Muscle of arm (tissue), 12 donors: ENCODE data around the gene KSR1. TPM values are rescaled to one million over a fixed set of nuclear protein-coding genes. Genes with fewer than 3 reads are reported as not detected.
"Not testable (repeated sequence)": the region's sequence is repeated elsewhere in the genome, so short reads cannot be mapped to it uniquely, and the experiment has no call there.

Experiments
- DNase-seq: peaks from one replicate; pipeline ENCODE4 v3.0.0-alpha.2; 2013
- polyA plus RNA-seq, 12 donors: library from polyadenylated mRNA; unstranded; fragments of 120-200 nt; gene quantifications; one replicate each; pipeline ENCODE4 v1.2.1, GENCODE V29; 2013; ENCODE audit not compliant: insufficient read length in 12 of 12

Gene KSR1
- polyA plus RNA-seq, 12 donors, result 61.7 to 121 (median 95.5) TPM; not detected in 1

DNA sequence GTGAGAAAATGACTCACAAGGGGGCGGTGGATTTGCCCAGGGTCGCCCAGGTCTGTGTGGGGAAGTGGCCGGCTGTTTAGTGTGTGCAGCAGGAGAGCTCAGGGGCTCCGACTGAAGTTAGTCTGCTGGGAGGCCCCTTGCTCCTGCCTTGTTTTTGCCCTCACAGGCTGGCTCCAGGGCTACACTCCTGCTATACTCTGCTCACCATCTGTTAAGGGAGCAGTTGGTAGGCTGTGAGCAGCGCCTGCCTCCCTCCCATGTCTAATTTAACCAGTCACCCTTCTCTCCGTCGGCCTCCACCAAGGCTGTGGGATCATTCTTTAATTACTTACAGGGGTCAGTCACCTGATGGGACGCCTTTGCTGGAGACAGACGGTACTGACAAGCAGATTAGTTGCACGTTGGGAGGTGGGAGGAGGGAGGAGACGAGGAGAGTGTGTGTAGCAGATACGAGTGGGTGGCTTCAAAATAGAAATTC, 35.5 kb downstream of the KSR1 start:
- DNase-seq, result no peak

DNA sequence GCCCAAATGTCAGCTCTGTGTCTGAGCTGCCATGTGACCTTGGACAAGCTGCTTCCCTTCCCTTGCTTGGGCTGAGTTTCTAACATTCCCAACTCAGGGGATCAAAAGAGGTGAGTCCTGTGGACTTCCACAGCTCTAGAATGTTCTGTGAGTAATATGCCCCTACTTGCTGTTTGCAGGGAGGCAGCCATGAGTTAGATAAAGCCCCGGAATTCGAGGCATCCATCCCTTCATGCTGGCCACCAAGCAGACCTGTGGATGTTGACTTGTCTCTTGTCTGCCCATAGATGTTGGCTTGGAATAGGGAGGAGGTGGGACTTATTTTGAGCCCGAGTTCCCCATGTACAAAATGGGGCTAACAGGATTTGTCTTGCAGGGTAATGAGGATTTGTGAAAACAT, 36.2 kb downstream of the KSR1 start:
- DNase-seq, result no peak

- DNase-seq, result no peak
Observed at GRCh38 chr17:27493088-27493487, 36.8 kb downstream of the KSR1 start.

GRCh38 chr17:27494192-27495091, 38.2 kb downstream of the KSR1 start:
- peak; percentile 45 for DNase-seq

DNA sequence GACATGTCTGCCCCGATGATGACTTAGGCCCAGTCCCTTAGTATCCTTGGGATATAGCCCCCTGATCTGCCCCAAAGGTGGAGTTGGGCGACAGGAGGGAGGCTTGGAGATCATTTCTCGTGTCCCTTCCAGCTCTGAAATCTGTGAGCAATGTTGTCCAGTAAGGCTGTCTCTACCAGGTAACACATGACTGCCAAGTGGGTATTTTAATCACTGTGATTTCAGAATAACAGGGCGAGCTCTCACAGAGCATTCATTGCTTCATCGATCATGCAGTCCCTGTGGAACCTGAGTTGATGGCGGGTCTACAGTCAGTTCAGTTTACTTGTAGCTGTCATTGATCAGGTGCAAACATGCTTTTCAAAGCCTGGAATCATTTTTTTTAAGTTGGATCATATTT, 39.2 kb downstream of the KSR1 start:
- no peak for DNase-seq

DNA sequence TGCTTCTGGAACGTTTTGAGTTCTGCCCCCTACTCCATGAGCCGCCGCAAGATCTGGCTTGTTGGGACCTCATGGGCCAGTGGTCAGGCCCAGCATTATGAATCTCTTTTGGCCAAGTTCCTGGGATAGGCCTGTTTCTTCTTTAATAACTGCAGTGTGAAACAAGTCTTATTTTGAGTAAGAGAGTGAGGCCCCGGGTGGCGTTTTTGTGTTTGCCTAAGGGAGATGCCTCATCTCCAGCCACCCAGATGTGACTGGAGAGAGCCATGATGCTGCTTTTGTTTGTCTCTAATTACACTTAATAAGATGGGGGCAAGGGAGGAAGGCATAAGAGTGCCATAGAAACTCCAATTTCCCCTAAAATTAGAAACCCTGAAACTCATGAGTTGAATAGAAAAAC, 39.8 kb downstream of the KSR1 start:
- no peak for DNase-seq

- DNase-seq, result no peak
Observed at GRCh38 chr17:27496437-27496943, 40.2 kb downstream of the KSR1 start.

DNA sequence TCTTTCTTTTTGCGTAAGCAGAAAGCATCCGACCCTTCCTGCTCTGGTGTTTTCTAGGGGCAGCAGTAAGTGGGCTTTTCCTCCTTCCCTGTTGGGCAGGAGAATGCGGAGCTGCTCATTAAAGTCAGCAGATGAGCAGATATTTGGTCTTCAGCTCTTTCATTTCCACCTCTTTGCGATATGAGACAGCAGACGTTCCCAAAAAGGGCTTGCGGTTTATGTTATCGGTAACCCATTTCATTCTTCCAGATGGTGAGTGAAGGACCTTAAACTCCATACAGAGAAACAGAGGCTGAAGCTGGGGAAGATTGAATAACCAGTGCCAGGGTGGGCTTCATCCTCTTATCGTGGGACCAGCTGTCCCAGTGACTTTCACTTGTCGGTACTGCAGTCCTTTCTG, 40.7 kb downstream of the KSR1 start:
- no peak for DNase-seq

- DNase-seq, result no peak
Observed at GRCh38 chr17:27497696-27498095, 41.4 kb downstream of the KSR1 start.

- DNase-seq, result no peak
Observed at GRCh38 chr17:27498615-27499309, 42.5 kb downstream of the KSR1 start.

DNA sequence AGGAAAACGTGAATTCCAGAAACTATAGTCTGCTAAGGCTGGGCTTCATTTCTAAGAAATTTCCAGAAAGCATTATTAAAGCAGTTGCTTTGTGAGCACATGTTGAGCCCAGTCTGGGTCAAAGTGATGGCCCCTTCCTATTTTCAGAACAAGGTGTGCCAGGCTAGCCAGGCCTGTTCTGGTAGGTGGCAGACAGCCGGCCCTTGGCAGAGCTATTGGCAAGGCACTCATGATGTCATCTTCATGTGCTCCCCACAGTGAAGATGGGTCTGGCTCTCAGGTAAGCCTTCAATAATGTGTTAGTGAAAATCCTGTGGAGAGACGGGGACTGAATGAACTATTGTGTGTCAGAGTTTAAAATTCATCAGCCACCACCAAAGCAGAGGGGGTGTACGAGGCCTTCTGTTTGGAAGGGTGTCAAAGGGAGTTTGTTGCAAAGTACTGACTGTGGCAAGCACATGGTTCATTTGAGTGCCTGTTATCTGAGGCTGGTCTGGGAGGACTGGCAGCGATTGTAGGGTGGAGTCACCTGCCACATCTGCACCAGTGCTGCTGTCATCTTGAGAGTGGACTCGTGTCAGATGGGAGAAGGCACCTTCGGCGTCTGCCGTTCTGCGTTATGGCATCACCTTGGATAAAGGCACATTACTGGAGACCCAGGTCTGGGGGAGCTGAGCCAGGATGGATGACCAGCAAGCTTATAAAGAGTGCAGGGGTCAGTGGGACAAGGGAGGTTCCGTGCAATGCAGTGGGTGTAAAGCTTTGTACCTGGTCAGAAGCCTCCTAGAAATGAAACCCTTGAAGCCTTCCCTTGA, 43.4 kb downstream of the KSR1 start:
- no peak for DNase-seq

DNA sequence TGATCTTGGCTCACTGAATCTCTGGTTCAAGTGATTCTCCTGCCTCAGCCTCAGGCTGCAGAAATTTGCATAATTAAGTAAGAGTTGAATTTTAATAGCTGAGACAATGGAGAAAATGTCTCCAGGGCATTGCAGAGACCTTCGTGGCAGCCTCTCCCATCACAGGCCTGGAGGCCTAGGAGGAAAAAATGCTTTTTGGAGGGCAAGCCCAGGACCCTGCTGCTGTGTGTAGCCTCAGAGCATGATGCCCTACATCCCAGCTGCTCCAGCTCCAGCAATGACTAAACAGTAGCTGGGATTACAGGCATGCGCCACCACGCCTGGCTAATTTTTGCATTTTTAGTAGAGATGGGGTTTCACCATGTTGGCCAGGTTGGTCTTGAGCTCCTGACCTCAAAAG, 45.1 kb downstream of the KSR1 start:
- DNase-seq, result not testable (repeated sequence)

DNA sequence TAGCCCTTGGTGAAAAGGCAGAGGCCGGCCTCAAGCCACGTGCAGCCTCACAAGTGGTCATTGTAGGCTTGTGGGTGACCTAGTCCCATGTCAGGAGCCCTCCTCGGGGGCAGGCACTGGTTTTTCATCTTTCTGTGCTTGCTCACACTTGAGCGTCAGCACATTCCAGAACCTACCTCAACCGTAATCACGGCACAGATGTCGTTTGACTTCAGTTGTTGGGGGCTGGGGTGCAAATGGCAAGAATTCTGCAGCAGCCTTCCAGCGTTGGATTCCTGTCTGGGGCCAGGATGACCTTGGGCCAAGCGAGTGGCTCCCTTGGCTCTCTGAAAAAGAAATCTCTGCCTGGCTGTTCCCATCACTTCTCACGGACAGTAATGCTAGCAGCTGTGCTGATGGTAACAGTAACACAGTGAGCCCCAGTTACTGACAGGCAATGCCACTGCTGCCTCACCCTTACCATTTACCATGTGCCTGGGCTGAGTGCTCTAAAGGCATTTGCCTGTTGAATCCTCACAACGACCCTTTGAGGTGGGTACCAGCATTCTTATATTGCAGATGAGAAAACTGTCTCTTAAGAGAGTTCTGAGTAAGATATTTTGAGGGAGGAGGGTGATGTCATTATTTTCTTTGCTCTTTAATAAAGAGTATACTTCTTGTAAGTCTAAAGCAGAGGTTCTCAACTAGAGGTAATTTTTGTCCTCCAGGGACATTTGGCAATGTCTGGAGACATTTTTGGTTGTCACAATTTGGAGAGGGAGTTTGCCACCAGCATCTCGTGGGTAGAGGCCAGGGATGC, 46.5 kb downstream of the KSR1 start:
- peak; percentile 43 for DNase-seq

DNA sequence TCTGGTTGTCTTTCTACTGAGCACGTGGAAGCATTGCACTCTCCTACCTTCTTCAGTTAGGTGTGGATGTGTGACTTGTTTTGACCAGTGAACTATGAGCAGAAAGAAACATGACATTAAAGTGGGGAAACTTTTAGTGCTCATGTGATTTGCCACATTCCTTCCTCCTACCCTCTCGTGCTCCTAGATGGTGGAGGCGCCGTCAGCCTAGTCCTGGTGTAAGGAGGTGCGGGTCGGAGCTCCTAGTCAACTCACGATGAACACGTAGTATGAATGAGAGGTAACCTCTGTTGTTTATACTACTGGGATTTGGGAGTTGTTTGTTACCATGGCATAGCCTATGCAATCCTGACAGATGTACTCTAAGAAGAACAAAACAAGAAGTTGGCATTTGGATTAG, 47.4 kb downstream of the KSR1 start:
- no peak for DNase-seq

GRCh38 chr17:27504188-27504995, 48.1 kb downstream of the KSR1 start:
- no peak for DNase-seq

DNA sequence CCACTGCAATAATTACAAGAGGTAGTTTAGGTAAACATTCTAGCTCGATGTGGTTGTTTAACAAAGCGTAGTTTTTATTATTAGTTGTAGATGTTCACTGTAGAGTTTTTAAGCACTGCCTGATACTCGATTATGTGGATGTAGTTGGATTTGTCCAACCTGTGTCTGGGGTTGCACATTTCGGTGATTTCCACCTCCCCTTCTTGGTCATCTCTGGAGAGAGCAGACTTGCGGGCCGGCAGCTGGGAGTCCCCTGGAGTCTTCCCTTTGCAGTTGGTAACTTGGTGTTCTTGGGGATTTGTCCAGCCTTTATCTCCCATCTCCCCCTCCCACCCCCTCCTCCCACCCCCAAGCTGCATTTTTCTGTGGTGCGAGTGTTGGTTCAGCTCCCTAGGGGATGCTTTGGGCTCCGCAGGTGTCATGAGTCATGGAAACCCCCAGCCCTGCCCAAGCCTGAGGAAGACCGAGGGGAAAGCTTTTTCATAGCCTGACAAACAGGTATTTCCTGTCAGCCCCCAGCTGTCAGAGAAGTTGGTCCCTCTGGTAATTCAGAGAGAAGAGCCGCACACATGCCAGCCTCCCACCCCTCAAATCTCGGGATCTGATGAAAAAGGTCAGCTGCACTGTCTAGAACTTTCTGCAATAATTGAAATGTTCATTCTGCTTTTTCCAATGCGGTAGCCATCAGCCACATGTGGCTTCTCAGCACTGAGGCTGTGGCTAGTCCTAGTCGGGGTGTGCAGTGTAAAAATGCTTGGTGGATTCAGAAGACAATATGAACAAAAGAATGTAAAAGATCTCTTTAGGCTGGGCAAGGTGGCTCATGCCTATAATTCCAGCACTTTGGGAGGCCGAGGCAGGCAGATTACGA, 50.3 kb downstream of the KSR1 start:
- no peak for DNase-seq

- DNase-seq, result no peak
Observed at GRCh38 chr17:27511168-27511883, 55.1 kb downstream of the KSR1 start.

GRCh38 chr17:27512031-27512430, 55.8 kb downstream of the KSR1 start:
- DNase-seq, result peak; percentile 51
